ENCODE data around the gene POLR2L.

DNA sequence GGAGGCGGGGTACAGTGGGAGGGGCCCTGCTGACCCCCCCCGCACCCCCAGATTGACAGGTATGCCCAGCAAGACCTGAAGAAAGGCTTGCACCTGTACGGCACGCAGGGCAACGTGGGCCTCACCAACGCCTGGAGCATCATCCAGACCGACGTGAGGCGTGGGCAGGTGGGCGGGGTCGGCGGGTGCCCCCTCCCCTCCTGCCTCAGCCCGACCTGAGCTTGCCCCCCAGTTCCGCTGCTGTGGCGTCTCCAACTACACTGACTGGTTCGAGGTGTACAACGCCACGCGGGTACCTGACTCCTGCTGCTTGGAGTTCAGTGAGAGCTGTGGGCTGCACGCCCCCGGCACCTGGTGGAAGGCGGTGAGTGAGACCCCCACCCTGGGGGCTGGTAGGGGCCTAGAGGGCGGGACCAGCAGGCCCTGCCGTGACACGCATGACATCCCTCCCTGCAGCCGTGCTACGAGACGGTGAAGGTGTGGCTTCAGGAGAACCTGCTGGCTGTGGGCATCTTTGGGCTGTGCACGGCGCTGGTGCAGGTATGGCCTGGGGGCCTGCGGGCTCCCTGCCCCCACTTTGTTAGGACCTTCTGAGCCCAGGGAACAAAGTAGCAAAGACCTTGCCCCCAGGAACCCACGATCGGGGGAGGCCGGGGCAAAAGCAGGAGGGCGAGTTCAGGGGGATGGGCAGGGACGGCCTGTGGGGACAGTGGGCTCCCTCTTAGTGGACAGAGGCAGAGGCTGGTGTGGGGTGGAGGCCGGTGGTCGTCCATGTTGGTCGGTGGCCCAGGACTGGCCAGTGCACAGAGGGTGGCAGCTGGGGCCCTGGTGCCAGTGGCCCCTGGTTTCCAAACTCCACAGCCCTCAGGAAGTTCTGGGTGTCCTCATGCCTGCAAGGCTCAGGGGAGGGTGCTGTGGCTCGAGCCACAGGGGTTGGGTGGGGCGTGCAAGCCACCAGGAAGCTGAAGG lies 23.4 kb upstream of the POLR2L start:
- TF ChIP-seq POLR2A (IDR thresholded peaks at IDR 0.05; ENCODE audit: low read length) (peak; percentile 24), GATA1 (IDR thresholded peaks at IDR 0.05; ENCODE audit: low read depth, low read length) (no peak)

Data from erythroblast (primary cell).